ENCODE results near the gene HSPB9. TPM values are rescaled to one million over a fixed set of nuclear protein-coding genes. Genes with fewer than 3 reads are reported as not detected.

The HSPB9 gene
- total and polyA plus RNA-seq, 2 of the 8 experiments (the other 6 are each of a cell fraction or from before 2014, with no cell fraction given) = 0.27 to 0.30 TPM

DNA sequence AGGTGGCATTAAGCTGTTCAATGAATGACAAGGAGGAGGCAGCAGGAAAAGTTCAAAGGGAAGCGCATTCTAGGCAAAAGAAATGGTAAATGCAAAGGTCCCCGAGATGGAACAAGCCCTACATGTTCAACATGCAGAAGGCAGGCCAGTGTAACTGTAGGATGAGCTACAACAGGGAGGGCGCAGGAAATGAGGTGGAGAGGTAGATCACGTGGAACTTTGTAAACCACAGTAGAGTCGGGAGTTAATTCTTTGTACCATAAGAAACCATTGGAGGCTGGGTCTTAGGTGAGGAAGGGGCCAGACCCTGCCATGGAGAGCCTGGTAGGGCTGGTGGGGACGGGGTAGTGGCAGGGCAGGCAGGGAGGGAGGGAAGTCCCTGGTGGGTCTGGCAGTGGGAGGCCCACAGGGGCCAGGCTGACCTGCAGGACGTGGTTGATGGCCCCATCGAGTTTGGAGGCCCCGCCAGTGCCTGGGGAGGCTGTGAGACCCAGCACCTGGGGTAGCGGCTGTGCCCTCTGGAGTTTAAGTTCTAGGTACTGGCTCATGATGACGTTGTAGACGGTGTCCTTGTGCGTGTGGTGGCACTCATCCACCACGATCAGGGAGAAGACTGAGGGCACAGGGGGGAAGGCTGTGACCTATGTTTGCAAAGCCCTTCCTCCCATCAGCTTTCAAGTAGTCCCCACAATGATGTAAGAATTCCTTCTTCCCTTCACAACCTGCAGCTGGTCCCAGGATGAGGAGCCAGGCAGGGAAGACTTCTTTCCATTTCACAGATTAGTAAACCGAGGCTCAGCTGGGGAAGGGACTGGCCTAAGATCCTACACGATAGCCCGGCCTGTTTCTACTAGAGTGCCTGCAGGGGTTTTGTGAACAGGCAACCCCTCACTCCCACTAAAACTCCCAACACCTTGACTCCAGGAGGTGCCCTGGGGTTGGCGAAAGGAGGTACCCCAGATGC lies 12.0 kb upstream of the HSPB9 start (continued):
- TF ChIP-seq, protein P1, sequence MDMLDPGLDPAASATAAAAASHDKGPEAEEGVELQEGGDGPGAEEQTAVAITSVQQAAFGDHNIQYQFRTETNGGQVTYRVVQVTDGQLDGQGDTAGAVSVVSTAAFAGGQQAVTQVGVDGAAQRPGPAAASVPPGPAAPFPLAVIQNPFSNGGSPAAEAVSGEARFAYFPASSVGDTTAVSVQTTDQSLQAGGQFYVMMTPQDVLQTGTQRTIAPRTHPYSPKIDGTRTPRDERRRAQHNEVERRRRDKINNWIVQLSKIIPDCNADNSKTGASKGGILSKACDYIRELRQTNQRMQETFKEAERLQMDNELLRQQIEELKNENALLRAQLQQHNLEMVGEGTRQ (IDR thresholded peaks at IDR 0.05; ENCODE audit: low read length) = no peak
- TF ChIP-seq SIX5 (IDR thresholded peaks at IDR 0.05; ENCODE audit: low read depth, low read length) (no peak), RNF2 (IDR thresholded peaks at IDR 0.05; ENCODE audit: borderline replicate concordance, low read depth, low read length, missing control alignments, poor library complexity, severe bottlenecking) (no peak), SUZ12 (IDR thresholded peaks at IDR 0.05; ENCODE audit: low read length) (no peak), POU5F1 (IDR thresholded peaks at IDR 0.05; ENCODE audit: low read depth, low read length) (no peak), HDAC6 (IDR thresholded peaks at IDR 0.05; ENCODE audit: low read depth, low read length) (no peak)

Data from H1 (cell line).